HepG2 (cell line): ENCODE measurements around the gene SLC11A1. TPM values are rescaled to one million over a fixed set of nuclear protein-coding genes. Genes with fewer than 3 reads are reported as not detected.

Experiments used
- ARNT ChIP-seq: fragments of 450-650 bp; IDR thresholded peaks from 2 replicates; pipeline ENCODE4 v1.6.1; 2017
- ATF1 ChIP-seq: IDR thresholded peaks from 2 replicates; pipeline ENCODE4 v1.6.1; 2016; ENCODE audit warnings: mild to moderate bottlenecking, control low read depth
- BATF2 ChIP-seq: sonication (generic); formaldehyde crosslinking; IDR thresholded peaks from 2 replicates; pipeline ENCODE4 v1.8.0; 2022; ENCODE audit warnings: mild to moderate bottlenecking, missing genetic modification reagents, moderate library complexity
- CCAR2 ChIP-seq: fragments of 200-400 bp; formaldehyde crosslinking; optimal IDR thresholded peaks from 2 replicates; pipeline ENCODE3; 2018; ENCODE audit warnings: low read depth, mild to moderate bottlenecking, low read length, moderate library complexity
- CEBPG ChIP-seq: IDR thresholded peaks from 2 replicates; pipeline ENCODE4 v1.6.1; 2016
- DPF2 ChIP-seq: sonication (generic); formaldehyde crosslinking; IDR thresholded peaks from 2 replicates; pipeline ENCODE4 v1.4.0; 2020; ENCODE audit warnings: mild to moderate bottlenecking, low read depth, missing genetic modification reagents, borderline replicate concordance
- EZH2 ChIP-seq: conservative IDR thresholded peaks from 2 replicates; pipeline ENCODE4 v1.6.1; 2012; ENCODE audit warnings: mild to moderate bottlenecking, low read depth, low read length, moderate library complexity
- GMEB1 ChIP-seq: sonication (generic); formaldehyde crosslinking; IDR thresholded peaks from 2 replicates; pipeline ENCODE4 v1.5.1; 2020; ENCODE audit warnings: missing genetic modification reagents, mild to moderate bottlenecking, borderline replicate concordance
- HMG20B ChIP-seq: conservative IDR thresholded peaks from 2 replicates; pipeline ENCODE4 v1.6.1; 2016; ENCODE audit warnings: missing genetic modification reagents, missing compliant biosample characterization
- HMGXB3 ChIP-seq: sonication (generic); formaldehyde crosslinking; IDR thresholded peaks from 2 replicates; pipeline ENCODE4 v1.4.0; 2020; ENCODE audit warnings: missing genetic modification reagents, borderline replicate concordance
- HMGXB4 ChIP-seq, 2 experiments: sonication (generic) in 1 of 2; formaldehyde crosslinking in 1 of 2; IDR thresholded peaks; 2 replicates each; pipeline versions ENCODE4 v1.4.0 to v1.6.1; 2018 to 2020; ENCODE audit warnings: missing genetic modification reagents in 2 of 2, borderline replicate concordance in 1 of 2, low read depth in 1 of 2, mild to moderate bottlenecking in 1 of 2, missing biosample characterization in 1 of 2
- MAFK ChIP-seq, 2 experiments: IDR thresholded peaks in 1 of 2; conservative IDR thresholded peaks in 1 of 2; 2 replicates each; pipeline ENCODE4 v1.6.1; 2011; ENCODE audit warnings: improper control_type of control experiment in 2 of 2, low read length in 2 of 2
- MTA1 ChIP-seq: sonication (generic); formaldehyde crosslinking; IDR thresholded peaks from 2 replicates; pipeline ENCODE4 v1.4.0; 2020; ENCODE audit warnings: missing genetic modification reagents, mild to moderate bottlenecking, borderline replicate concordance
- MXD4 ChIP-seq: IDR thresholded peaks from 2 replicates; pipeline ENCODE4 v1.6.1; 2016; ENCODE audit warnings: mild to moderate bottlenecking, missing biosample characterization, missing genetic modification reagents
- SMAD9 ChIP-seq: sonication (generic); formaldehyde crosslinking; IDR thresholded peaks from 2 replicates; pipeline ENCODE4 v1.5.1; 2020; ENCODE audit warnings: mild to moderate bottlenecking, missing genetic modification reagents
- SP2 ChIP-seq: sonication (generic); formaldehyde crosslinking; IDR thresholded peaks from 2 replicates; pipeline ENCODE4 v1.5.1; 2020; ENCODE audit warnings: mild to moderate bottlenecking, missing genetic modification reagents
- SRSF1 ChIP-seq: fragments of 200-400 bp; formaldehyde crosslinking; optimal IDR thresholded peaks from 2 replicates; pipeline ENCODE3; 2017; ENCODE audit warnings: mild to moderate bottlenecking, low read depth, low read length, moderate library complexity
- THAP9 ChIP-seq: sonication (generic); formaldehyde crosslinking; IDR thresholded peaks from 2 replicates; pipeline ENCODE4; 2020; ENCODE audit warnings: missing genetic modification reagents, mild to moderate bottlenecking, borderline replicate concordance
- ZNF501 ChIP-seq: sonication (generic); formaldehyde crosslinking; IDR thresholded peaks from 2 replicates; pipeline ENCODE4 v1.5.1; 2020; ENCODE audit warnings: mild to moderate bottlenecking, moderate library complexity, missing genetic modification reagents
- polyA plus RNA-seq, 8 experiments: library from polyadenylated mRNA; depleted of rRNA in 3 of 8; stranded (reverse) in 7 of 8; unstranded in 1 of 8; fragments of >200 nt; fragmentation: Illumina TruSeq in 4 of 8; extraction: Trizol in 4 of 8; gene quantifications; 2 replicates each; pipeline versions ENCODE4 v1.2.1 to v1.2.3, GENCODE V29; 2011 to 2016; ENCODE audit warnings: low read depth in 4 of 8, missing spikeins in 1 of 8, mixed read lengths in 1 of 8; ENCODE audit not compliant: insufficient read depth in 1 of 8
- total RNA-seq, 5 experiments: library from RNA; depleted of rRNA; stranded (reverse); fragments of >200 nt; fragmentation: Illumina TruSeq; extraction: Trizol; gene quantifications; 2 replicates each; pipeline ENCODE4 v1.2.3, GENCODE V29; 2016; ENCODE audit warnings: low read depth in 1 of 5

Gene SLC11A1
- total and polyA plus RNA-seq, 2 of the 13 experiments (the other 11 are each of a cell fraction or from before 2014, with no cell fraction given): 0.33 to 2.3 TPM

- TF ChIP-seq GMEB1: no peak
- TF ChIP-seq MTA1 (CRISPR knock-in tag): no peak
- no peak; the same call in 1 of the 2 replicates for TF ChIP-seq BATF2 (CRISPR knock-in tag)
- TF ChIP-seq SRSF1: no peak
- TF ChIP-seq MAFK (conservative IDR thresholded peaks at IDR 0.05 in 1 of 2, IDR thresholded peaks at IDR 0.05 in 1 of 2; ENCODE audit: low read length in 2 of 2): no peak
- no peak for TF ChIP-seq MXD4 (CRISPR knock-in tag)
- TF ChIP-seq EZH2: 0 out of 2 replicates have a peak, but pooled peaks have one; percentile 39
- no peak for TF ChIP-seq HMG20B (CRISPR knock-in tag)
- TF ChIP-seq ATF1 (CRISPR knock-in tag): no peak
- peak; percentile 74; the same call in 1 of the 2 replicates for TF ChIP-seq ZNF501
- TF ChIP-seq SP2 (CRISPR knock-in tag): no peak
- no peak for TF ChIP-seq HMGXB3
- no peak for TF ChIP-seq DPF2 (CRISPR knock-in tag)
- TF ChIP-seq CCAR2: no peak
- peak; percentile 44; the same call in 1 of the 2 replicates for TF ChIP-seq CEBPG
- peak; percentile 33; the same call in 1 of the 2 replicates for TF ChIP-seq THAP9
- no peak for TF ChIP-seq HMGXB4 (CRISPR knock-in tag; IDR thresholded peaks at IDR 0.05; ENCODE audit: borderline replicate concordance in 1 of 2, low read depth in 1 of 2)
- no peak for TF ChIP-seq ARNT
- TF ChIP-seq SMAD9 (CRISPR knock-in tag): no peak
These were observed at the start of gene SLC11A1 (continued) for GRCh38 chr2:218381916-218382366.
